Left forelimb (tissue), 1 donor: ENCODE data around the gene LRRK1.
"Not testable (repeated sequence)": the region's sequence is repeated elsewhere in the genome, so short reads cannot be mapped to it uniquely, and the experiment has no call there.

ENCODE experiments used
- DNase-seq: peaks from one replicate; pipeline ENCODE4 v3.0.0-alpha.2; 2018; ENCODE audit warnings: low spot score

LRRK1 gene

GRCh38 chr15:101092156-101092866 lies 173.2 kb downstream of the LRRK1 start:
- no peak for DNase-seq

GRCh38 chr15:101092867-101093202 lies 173.7 kb downstream of the LRRK1 start:
- DNase-seq, result no peak

- DNase-seq, result no peak
These were observed 174.8 kb downstream of the LRRK1 start for GRCh38 chr15:101093958-101094357.

- DNase-seq, result not testable (repeated sequence)
These were observed 176.7 kb downstream of the LRRK1 start for GRCh38 chr15:101095796-101096406.

- no peak for DNase-seq
These were observed 178.0 kb downstream of the LRRK1 start for GRCh38 chr15:101097111-101097510.

GRCh38 chr15:101099183-101099582 lies 180.0 kb downstream of the LRRK1 start:
- DNase-seq, result no peak

GRCh38 chr15:101100118-101100517 lies 181.0 kb downstream of the LRRK1 start:
- no peak for DNase-seq

GRCh38 chr15:101100593-101101442 lies 181.7 kb downstream of the LRRK1 start:
- no peak for DNase-seq

GRCh38 chr15:101101676-101102075 lies 182.5 kb downstream of the LRRK1 start:
- no peak for DNase-seq

- DNase-seq, result no peak
These were observed 183.6 kb downstream of the LRRK1 start for GRCh38 chr15:101102746-101103145.

- DNase-seq, result no peak
These were observed 184.4 kb downstream of the LRRK1 start for GRCh38 chr15:101103598-101103997.

GRCh38 chr15:101104141-101104540 lies 185.0 kb downstream of the LRRK1 start:
- DNase-seq, result no peak

- no peak for DNase-seq
These were observed 186.1 kb downstream of the LRRK1 start for GRCh38 chr15:101105059-101105891.

GRCh38 chr15:101107101-101107500 lies 187.9 kb downstream of the LRRK1 start:
- no peak for DNase-seq

- no peak for DNase-seq
These were observed 188.7 kb downstream of the LRRK1 start for GRCh38 chr15:101107625-101108460.

- no peak for DNase-seq
These were observed 189.3 kb downstream of the LRRK1 start for GRCh38 chr15:101108461-101108775.

- DNase-seq, result no peak
These were observed 189.6 kb downstream of the LRRK1 start for GRCh38 chr15:101108791-101109190.

GRCh38 chr15:101110681-101111569 lies 191.8 kb downstream of the LRRK1 start:
- DNase-seq, result peak; percentile 48

- peak; percentile 65 for DNase-seq
These were observed 192.6 kb downstream of the LRRK1 start for GRCh38 chr15:101111570-101112262.
